COLO668 (cell line): ENCODE measurements around the gene TWF2.

Source experiments
- DNase-seq: peaks from one replicate; lab custom pipeline; 2025; ENCODE audit not compliant: unreplicated experiment; lab: John Stamatoyannopoulos, UW

The TWF2 gene

DNA sequence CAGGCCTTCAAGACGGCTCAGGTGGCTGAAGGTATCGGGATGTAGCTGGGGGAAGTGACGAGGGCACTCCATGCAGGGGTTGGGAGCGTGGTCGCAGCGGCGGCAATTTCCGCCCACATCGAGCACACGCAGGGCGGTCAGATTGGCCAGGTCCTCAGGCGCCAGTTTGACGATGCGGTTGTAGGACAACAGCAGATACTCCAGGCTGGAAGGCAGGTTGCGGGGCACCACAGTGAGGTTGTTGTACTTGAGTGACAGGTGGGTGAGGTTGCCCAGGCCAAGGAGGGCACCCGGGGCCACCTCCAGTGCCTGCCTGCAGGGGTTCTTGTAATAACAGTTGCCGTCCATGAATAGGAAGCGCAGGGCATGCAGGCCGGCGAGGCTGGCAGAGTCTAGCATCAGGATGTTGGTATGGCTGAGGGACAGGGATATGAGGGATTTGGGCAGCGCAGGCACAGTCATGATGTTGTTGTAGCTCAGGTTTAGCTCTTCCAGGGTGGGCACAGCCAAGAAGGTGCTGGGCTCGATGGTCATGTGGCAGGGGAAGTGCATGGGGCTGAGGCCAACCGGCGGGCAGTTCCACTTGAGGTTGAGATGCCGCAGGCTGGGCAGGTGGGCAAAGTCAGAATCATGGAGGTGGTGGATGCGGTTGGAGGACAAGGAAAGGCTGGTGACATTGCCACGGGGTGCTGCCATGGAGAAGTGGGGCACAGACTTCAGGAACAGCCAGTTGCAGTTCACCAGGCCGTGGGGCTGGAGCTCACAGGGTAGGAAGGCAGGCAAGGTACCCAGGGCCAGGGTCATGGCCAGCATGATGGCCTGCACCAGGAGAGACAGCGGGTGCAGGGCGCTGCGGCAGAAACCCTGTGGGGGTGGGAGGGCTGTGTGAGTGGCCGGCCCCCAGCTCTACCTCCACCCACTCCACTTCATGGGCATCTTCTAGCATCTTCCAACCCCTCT lies 15.2 kb downstream of the TWF2 start:
- DNase-seq: no peak

DNA sequence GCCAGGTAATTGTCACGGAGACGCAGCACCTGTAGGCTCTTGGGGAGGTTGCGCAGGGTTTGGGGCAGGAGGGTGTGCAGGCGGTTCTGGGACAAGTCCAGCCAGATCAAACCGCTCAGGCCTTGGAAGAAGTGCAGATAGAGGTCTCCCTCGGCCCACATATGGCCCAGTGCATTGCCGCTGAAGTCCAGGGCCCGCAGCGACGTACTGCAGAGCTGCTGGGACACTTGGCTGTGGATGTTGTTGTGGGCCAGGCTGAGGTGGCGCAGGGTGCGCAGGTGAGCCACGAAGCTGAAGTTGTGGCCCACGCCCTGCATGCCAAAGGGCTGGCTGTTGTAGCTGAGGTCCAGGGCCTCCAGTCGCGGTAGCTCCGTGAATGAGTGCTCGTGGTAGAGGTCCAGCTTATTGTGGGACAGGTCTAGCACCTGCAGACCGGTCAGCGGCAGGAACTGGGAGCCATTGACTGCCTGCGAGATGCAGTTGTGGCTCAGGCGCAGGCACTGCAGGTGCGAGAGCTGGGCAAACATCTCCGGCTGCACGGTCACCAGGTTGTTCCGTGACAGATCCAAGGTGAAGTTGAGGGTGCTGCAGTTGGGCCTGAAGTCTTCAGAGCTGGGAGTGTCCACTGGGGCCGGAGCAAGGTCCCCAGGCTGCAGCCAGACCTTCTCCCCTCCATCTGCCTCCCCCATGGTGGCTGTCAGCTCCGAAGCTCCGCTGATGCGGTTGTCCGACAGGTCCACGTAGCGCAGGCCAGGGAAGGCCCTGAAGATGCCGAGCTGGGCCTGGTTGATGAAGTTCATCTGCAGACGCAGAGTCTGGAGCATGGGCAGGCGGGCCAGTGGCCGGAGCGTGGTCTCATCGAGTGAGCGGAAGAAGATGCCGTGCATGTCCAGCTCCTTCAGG lies 16.4 kb downstream of the TWF2 start:
- DNase-seq: no peak

DNA sequence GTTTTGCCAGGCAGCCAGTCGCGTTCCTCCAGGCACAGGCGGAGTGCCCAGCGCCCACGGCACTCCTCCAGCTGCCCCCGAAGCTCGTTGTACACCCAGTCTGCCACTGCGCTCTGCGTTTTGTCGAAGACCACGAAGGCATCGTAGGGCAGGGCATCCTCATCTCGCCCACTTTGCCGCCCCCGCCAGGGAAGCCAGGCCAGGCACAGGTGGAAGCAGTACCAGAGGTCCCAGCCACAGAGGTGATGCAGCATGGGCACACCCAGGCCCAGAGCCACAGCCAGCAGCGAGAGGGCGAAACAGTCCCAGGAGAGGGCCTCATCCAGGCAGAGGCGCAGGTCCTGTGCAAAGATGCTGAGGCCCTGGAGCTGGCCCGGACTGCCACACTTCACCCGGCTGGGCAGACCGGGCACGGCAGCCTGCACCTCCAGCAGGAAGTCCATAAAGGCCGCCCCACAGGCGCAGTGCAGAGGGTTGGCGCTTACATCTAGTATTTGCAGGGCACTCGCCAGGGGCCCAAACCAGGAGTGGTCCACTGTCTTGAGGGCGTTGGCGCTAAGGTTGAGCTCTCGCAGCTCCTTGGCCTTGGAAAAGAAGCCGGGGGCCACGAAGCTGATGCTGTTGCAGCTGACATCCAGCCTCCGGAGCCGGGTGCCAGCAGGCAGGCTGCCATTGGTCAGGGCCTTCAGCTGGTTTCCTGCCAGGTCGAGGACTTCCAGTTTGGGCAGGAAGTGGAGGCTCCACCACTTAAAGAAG lies 17.2 kb downstream of the TWF2 start:
- DNase-seq: no peak

DNA sequence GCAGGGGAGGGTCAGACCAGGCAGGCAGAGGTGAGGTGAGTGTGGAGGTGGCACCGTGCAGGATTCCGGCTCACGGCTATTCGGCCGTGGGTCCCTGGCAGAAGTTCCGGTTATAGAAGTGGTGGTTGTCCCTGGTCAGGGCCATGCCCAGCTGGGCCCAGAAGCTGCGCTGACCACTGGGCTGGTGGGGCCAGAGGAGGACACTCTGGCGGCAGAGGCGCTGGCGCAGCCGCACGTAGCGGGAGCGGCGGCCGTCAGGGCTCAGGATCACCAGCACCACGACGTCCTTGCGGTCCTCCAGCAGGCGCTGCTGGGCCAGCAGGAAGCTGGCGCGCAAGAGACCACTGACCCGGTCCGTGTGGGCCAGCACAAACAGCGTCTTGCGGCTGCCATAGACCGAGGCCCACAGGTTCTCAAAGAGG lies 17.8 kb downstream of the TWF2 start:
- DNase-seq: no peak

DNA sequence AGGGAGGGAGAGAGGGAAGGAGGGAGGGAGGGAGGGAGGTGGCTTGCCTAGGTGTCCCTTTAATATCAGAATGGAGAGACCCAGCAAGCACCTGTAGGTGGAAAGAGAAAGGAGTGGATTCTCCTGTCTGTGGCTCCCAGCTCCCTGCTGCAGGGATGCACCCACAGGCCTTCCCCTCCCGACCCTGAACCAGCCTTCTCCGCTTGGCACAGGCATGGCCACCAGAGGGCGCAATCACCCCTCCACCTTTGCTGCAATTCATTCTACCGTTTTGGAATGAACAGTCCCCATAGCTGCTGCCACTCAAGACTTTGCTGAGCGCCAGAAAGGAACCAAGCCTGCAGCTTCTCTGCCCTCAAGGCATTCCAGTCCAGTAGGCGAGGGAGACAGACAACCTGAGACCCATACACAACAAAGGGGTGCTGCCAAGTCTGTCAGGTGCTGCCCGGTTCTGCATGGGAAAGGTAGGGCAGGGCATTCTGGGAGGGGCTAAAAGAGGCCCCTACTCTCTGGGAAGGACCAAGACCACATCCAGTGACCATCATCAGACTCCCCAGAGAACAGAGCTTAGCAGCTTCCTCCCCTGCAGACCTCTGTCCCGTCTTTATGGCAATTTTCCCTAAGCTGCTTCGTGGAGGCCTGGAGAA lies 18.5 kb downstream of the TWF2 start:
- DNase-seq: peak; percentile 73

DNA sequence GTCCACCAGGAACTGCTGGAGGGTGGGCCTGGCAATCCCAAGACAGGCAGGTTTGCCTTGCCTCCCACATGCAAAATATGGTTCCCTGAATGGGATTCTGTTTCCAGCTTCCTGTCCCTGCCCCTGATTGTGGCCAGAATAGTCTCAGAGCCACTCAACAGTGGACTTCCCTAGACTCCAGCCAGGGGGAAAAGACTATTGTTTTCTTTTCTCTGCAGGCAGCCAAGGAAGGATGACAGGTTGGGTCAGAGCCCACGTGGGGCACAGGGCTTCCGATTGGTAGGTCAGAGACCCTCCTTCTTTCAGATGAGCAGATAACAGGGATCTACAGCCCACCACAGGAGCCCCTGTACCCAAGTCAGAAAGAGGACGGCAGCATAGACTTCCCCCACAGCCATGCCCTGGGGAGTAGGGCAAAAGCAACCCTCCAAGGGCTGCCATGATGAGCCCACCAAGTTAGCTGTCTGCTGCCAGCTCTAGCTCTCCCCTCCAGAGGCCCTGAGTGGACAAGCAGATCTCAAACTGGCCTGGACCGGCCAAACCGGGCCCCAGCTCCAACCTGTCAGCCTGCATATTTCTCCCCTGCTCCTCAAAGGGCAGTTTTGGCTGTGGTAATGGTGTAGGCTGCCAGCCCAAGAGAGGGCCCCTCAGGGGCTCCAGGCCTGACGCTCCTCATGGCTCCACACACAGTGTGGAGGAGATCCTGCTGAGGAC lies 19.9 kb downstream of the TWF2 start:
- no peak for DNase-seq

DNA sequence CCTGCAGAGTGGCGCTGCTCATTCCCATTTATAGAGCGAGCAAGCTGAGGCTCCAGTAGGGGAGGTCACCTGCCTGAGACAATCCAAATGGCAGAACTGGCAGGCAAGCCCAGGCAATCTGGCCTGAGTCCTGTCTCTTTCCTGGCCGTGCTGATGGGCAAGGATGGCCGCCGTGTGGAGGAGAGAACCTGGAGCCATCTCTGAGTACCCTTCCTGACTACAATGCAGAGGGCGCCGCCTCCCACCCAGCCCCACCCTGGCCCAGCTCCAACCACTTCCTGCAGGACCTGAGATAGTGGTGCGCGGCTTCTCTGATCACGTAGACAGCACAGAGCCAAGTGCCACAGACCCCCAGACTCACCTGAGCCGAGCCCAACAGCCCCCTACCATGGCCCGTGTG lies 20.5 kb downstream of the TWF2 start:
- no peak for DNase-seq

DNA sequence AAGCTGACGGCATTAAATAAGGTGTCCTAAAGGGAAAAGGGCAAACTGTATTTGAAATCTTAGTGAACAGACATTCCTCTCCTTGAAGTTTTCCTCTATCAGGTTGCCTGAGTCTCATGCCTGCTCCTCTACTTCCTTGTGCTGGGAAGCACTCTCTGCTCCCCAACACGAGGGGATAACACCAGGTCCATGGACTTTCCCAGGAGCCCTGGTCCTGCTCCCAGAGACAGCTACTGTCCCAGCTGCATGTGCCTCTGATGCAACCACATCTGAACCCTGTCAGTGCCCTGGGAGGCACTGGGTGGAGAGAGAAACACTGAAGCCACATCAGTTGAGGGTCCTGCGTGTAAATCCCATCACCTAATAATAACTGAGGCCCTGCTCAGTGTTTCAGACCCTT lies 20.9 kb downstream of the TWF2 start:
- DNase-seq: no peak

DNA sequence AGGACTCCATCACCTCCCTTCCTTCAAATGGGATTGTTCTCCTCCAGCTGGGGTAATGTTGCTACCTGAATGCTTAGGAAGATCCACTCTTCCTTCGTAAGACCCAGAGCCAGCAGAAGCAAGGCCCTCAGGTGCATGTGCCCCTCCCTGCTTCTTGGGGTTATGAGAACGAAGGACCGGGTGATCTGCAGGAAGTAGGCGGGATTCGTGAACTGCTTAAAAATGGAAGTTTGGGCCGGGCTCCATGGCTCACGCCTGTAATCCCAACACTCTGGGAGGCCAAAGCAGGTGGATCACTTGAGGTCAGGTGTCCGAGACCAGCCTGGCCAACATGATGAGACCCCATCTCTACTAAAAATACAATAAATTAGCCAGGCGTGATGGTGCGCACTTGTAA lies 21.6 kb downstream of the TWF2 start:
- no peak for DNase-seq

DNA sequence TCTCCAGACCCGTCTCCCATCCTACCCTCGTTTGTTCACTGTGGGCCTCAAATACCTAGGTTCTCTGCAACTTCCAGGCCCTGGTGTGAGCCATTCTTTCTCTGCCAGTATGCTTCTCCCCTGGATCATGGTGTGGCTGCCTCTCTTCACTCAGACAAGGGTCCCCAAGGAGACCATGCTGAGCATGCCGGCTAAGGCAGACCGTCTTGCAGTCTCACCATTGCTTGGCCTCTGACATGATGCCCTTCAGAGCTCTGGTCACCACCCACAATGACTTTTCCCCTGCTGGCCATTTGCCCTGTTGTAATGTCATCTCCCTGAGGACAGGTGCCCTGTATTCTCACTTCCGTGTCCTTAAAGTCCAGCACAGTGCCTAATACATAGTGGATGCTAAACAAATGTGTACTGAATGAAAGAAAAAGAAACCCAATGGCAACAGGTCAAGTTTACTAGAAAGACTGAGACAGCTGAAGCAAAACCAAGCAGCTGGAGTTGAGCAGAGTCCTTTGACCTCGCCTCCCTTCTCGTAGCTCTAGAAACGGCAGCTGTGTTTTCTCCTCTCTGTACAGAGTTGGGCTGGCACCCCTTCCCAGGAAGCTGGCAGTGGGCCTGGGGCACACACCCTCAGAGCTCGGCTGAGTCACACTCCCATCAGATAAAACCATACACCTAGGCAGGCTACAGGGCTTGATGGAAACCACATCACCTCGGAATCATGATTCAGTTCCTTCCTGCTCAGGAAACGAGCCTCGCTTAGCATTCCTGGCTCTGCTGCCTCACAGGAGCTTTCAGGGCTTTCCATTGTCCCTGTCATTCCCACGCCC lies 22.2 kb downstream of the TWF2 start:
- peak; percentile 59 for DNase-seq

DNA sequence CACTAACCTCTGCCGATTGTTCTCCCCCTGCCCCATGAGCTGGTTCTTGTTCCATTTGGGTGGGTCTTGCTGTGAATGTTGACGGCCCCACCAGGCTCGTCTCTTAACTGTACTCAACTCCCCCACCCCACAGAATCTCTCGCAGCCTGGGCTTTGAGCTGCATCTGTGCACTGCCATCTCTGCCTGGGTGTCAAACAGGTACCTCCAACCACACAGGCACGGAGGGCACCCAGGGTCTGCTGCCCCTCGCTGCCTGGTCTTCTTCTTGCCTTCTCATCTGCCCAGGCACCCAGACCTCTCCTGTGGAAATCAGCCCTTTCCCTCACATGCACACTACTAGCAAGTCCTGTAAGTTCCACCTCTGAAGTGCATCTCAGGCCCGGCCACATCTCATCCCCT lies 23.6 kb downstream of the TWF2 start:
- DNase-seq: no peak

DNA sequence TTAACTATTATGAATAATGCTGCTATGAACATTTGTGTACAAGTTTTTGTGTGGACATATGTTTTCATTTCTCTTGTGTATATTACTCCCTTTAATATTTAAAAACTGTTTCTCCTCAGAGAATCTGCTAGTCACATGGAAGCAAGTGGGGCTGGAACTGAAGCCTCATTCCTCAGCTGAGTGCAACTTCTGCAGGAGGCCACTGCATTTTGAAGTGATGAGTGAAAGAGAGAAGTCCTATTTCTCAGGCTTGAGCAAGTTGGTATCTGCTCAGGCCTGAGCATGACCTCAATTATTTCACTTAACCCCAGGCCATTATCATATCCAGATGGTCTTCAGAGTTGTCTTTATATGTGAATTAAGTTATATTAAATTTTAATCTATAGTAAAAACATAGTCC lies 25.1 kb downstream of the TWF2 start:
- DNase-seq: no peak

DNA sequence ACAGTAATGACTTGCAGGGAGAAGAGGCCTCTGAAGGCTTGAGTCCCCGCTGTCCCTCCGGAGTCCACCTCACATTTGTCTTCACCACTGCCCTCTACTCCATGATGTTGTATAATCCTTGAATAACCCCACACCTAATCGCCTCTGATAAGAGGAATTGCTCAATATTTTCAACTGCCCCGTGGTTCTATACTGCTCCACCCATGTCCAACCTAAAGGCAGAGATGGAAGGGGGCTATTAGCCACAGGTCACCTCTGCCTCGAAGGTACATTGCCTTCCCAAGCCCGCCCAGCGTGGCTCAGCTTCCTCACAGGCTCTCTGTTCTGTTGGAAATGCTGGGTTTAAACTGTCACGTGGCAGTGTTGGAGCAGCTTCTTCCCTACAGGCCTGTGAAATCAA lies 26.0 kb downstream of the TWF2 start:
- DNase-seq: no peak

DNA sequence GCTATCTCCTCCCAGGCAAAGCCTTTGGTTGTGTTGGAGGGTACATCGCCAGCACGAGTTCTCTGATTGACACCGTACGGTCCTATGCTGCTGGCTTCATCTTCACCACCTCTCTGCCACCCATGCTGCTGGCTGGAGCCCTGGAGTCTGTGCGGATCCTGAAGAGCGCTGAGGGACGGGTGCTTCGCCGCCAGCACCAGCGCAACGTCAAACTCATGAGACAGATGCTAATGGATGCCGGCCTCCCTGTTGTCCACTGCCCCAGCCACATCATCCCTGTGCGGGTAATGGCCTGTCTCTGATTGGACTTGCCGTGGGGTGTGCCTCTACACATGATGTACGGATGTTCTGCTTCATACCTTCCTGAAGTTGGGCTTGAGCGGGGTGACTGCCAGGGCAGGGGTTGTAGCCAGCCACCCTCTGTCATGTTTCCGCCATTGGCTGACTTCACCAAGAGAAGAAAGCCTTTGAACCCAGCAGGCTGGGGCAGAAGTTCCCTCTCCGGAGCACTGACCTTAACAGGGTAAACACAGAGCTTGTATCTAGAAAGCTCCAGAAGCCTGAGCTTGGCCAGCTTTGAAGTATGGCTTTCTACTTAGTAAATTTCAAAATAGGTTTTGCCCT lies 27.6 kb downstream of the TWF2 start:
- no peak for DNase-seq

DNA sequence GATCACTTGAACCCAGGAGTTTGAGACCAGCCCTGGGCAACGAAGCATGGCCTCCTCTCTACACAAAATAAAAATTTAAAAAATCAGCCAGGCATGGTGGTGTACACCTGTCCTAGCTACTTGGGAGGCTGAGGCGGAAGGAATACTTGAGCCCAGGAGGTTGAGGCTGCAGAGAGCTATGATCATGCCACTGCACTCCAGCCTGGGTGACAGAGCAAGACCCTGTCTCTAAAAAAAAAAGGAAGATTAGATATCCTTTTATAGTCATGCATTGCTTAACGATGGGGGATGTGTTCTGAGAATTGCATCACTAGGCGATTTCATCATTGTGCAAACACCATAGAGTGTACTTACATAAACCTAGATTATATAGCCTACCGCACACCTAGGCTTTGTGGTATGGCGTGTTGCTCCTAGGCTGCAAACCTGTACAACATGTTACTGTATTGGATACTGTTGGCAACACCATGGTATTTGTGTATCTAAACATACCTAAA lies 28.4 kb downstream of the TWF2 start:
- DNase-seq: no peak

DNA sequence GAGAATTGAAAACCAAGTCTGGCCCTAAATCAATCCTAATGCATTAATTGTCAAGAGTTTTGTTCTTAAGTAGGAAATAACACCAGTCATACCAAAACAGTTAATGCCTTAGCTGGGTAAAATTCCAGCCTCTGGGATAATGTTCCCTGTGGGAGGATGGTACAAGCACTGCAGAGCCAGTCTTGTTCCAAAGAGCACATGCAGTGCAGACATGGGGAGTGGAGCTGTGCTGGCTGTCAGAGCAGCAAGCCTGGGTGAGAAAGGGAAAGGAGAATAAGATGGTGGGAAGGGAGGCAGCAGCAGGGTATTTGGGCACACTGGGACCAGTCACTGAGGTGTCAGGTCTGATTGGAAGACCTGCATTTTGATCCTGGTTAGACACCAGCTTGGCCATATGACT lies 28.9 kb downstream of the TWF2 start:
- DNase-seq: no peak

DNA sequence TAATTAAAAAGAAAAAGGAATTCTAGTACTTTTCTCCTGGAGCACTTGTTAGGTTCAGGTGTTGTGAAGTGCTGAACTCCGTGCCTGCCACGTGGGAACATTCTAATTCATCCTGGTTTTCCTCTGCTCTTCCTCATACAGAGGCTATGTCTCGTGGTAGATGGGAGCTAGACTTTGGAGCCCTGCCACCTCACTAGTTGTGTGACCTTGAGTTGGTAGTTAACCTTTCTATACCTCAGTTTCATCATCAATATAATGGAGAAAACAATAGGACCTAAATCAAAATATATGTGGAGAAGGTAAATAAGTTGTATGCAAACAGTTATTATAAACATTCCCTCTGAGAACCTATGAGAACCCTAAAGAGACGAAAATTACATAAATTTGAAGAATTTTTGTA lies 30.4 kb downstream of the TWF2 start:
- DNase-seq: no peak

DNA sequence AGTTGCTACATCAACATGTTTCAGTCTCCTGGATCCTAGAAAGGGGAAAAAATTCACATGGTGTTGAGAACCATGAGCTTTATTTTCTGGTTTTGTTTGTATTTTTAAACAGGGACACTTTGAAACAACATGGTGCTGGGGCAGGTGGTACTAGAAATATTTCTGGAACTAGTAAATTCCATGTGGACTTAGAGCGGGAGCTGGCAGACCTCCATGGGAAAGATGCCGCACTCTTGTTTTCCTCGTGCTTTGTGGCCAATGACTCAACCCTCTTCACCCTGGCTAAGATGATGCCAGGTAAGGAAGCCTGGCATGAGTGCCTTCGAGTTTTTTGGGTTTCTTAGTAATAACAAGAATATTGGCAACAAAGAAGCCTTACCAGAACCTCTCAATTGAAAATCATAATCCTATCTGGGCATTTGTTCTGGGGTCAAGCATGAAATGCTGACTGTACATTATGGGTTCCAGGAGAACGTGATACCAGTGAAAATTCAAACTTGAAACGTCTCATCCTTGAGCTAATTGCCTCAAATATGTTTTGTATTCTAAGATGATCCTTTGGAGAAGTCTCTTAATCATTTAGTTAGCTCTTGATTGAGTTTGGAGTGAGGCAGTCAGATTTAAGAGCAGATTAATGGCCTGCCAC lies 33.1 kb downstream of the TWF2 start:
- no peak for DNase-seq
